SU-DHL-6 (cell line): ENCODE results near the gene TPH2.

Experiments
- H2AFZ ChIP-seq: fragments of 200-600 bp; sonication (generic); 2 replicates; pipeline ENCODE4 v1.6.1; 2014; ENCODE audit warnings: low read depth, mild to moderate bottlenecking, moderate library complexity, mixed read lengths, antibody characterized with exemption, low read length; ENCODE audit not compliant: severe bottlenecking
- H3F3A ChIP-seq: fragments of 200-600 bp; shearing (Covaris generic); 2 replicates; pipeline ENCODE4 v1.6.0; 2016; ENCODE audit warnings: antibody characterized with exemption, mild to moderate bottlenecking; ENCODE audit not compliant: insufficient read depth
- H3K27ac ChIP-seq: fragments of 200-600 bp; sonication (generic); 2 replicates; pipeline ENCODE4 v1.5.1; 2016; ENCODE audit warnings: low read depth, mild to moderate bottlenecking, low read length, moderate library complexity, mixed read lengths
- H3K27me3 ChIP-seq: fragments of 200-600 bp; sonication (generic), shearing (Covaris generic); 2 replicates; pipeline ENCODE4 v1.6.0; 2014; ENCODE audit warnings: mild to moderate bottlenecking, low read length
- H3K36me3 ChIP-seq: fragments of 200-600 bp; sonication (generic); 2 replicates; pipeline ENCODE4 v1.6.1; 2014; ENCODE audit warnings: mild to moderate bottlenecking, low read length, mixed read lengths
- H3K4me2 ChIP-seq: fragments of 300-600, 200-600 bp; shearing (Covaris generic), sonication (generic); 2 replicates; pipeline ENCODE4 v1.6.0; 2014; ENCODE audit warnings: low read length, low read depth, mild to moderate bottlenecking; ENCODE audit not compliant: poor library complexity, severe bottlenecking
- H3K4me3 ChIP-seq: fragments of 200-600 bp; sonication (generic); 2 replicates; pipeline ENCODE4 v1.5.1; 2014; ENCODE audit warnings: antibody characterized with exemption, low read length, mild to moderate bottlenecking, mixed read lengths; ENCODE audit not compliant: insufficient read depth, poor library complexity, severe bottlenecking
- H3K79me2 ChIP-seq: fragments of 200-600 bp; sonication (generic); 2 replicates; pipeline ENCODE4 v1.6.1; 2014; ENCODE audit warnings: mild to moderate bottlenecking, low read length, moderate library complexity; ENCODE audit not compliant: insufficient read depth
- H3K9ac ChIP-seq: fragments of 200-600 bp; sonication (generic); 2 replicates; pipeline ENCODE4 v1.7.0; 2014; ENCODE audit warnings: mild to moderate bottlenecking, low read length
- H3K9me2 ChIP-seq: fragments of 200-600 bp; sonication (generic); replicated peaks from 2 replicates; pipeline ENCODE4 v1.6.1; 2014; ENCODE audit warnings: low read length; ENCODE audit not compliant: insufficient read depth
- H3K9me3 ChIP-seq: fragments of 200-600 bp; sonication (generic); 2 replicates; pipeline ENCODE4 v1.6.1; 2014; ENCODE audit warnings: low read length, mixed read lengths; ENCODE audit not compliant: insufficient read depth
- H4K20me1 ChIP-seq: fragments of 200-600 bp; sonication (generic); 2 replicates; pipeline ENCODE4 v1.6.1; 2014; ENCODE audit warnings: low read depth, mild to moderate bottlenecking, antibody characterized with exemption, low read length, moderate library complexity, mixed read lengths
- EZH2phosphoT487 ChIP-seq: fragments of 200-600 bp; sonication (generic), shearing (Covaris generic); conservative IDR thresholded peaks from 2 replicates; pipeline ENCODE4 v1.6.1; 2018; ENCODE audit warnings: mild to moderate bottlenecking, antibody characterized with exemption, low read length, moderate library complexity, mixed read lengths
- TF ChIP-seq, protein P1 (sequence below): fragments of 200-600 bp; sonication (generic); IDR thresholded peaks from one replicate; pipeline ENCODE4 v1.5.1; 2017; ENCODE audit warnings: antibody characterized with exemption, mild to moderate bottlenecking, low read length, moderate library complexity; ENCODE audit not compliant: insufficient read depth, poor library complexity, severe bottlenecking

Gene TPH2

DNA sequence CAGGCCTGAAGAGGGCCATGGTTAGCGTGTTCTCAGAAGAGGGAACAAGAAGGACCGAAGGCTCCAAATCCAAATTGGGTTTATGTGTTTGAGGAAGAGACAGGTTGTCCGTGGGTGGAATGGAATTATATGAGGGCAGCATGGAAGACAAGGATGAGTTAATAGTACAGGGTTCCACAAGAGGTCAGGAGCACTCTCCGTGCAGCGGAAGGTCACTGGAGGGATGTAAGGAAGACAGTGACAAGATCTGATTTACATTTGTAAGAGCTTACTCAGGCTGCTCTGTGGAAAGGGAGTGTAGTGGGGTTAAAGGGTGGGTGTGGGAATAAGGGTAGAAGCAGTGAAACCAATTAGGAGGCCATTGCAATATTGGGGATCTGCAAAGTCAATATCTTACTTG, 97.0 kb downstream of the TPH2 start:
- Histone ChIP-seq H3K27me3 (no peaks in the 10 kb centered on the region), H3K27ac (no peak overlapping the region), H3F3A (no peaks in the 10 kb centered on the region), H2AFZ (no peak overlapping the region), H3K9ac (no peak overlapping the region), H3K9me2 (no peaks in the 10 kb centered on the region), H3K4me3 (no peak overlapping the region), H3K4me2 (no peak overlapping the region), H3K36me3 (no peaks in the 10 kb centered on the region), H3K79me2 (no peaks in the 10 kb centered on the region), H4K20me1 (no peaks in the 10 kb centered on the region), H3K9me3 (no peaks in the 10 kb centered on the region)
- TF ChIP-seq, protein P1, sequence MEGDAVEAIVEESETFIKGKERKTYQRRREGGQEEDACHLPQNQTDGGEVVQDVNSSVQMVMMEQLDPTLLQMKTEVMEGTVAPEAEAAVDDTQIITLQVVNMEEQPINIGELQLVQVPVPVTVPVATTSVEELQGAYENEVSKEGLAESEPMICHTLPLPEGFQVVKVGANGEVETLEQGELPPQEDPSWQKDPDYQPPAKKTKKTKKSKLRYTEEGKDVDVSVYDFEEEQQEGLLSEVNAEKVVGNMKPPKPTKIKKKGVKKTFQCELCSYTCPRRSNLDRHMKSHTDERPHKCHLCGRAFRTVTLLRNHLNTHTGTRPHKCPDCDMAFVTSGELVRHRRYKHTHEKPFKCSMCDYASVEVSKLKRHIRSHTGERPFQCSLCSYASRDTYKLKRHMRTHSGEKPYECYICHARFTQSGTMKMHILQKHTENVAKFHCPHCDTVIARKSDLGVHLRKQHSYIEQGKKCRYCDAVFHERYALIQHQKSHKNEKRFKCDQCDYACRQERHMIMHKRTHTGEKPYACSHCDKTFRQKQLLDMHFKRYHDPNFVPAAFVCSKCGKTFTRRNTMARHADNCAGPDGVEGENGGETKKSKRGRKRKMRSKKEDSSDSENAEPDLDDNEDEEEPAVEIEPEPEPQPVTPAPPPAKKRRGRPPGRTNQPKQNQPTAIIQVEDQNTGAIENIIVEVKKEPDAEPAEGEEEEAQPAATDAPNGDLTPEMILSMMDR, result no peak
- no peak for TF ChIP-seq EZH2phosphoT487

DNA sequence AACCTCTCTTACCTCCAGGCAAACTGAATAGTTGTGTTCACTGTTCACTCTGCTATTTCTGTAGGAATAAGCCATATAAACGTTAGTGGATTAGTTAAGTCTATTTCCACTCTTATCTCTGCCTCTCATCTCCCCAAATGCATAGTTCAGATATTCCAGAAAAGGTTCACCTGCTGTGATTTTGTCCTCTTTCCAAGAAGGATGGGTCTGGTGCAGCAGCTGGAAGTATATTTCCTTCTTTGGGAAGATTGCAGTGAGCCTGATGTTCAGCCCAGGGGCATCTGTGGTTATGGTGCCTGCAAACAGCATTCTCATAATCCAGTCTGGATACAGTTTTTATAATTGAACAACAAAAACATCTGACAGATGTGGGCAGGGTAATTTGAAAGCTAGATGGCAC, 97.7 kb downstream of the TPH2 start:
- Histone ChIP-seq H3K9ac (no peak overlapping the region), H3K27me3 (no peaks in the 10 kb centered on the region), H3K9me3 (no peaks in the 10 kb centered on the region), H3F3A (no peaks in the 10 kb centered on the region), H3K4me2 (no peak overlapping the region), H3K79me2 (no peaks in the 10 kb centered on the region), H3K4me3 (no peak overlapping the region), H2AFZ (no peak overlapping the region), H4K20me1 (no peaks in the 10 kb centered on the region), H3K27ac (no peak overlapping the region), H3K9me2 (no peaks in the 10 kb centered on the region), H3K36me3 (no peaks in the 10 kb centered on the region)
- no peak for TF ChIP-seq EZH2phosphoT487
- TF ChIP-seq, protein P1, result no peak

DNA sequence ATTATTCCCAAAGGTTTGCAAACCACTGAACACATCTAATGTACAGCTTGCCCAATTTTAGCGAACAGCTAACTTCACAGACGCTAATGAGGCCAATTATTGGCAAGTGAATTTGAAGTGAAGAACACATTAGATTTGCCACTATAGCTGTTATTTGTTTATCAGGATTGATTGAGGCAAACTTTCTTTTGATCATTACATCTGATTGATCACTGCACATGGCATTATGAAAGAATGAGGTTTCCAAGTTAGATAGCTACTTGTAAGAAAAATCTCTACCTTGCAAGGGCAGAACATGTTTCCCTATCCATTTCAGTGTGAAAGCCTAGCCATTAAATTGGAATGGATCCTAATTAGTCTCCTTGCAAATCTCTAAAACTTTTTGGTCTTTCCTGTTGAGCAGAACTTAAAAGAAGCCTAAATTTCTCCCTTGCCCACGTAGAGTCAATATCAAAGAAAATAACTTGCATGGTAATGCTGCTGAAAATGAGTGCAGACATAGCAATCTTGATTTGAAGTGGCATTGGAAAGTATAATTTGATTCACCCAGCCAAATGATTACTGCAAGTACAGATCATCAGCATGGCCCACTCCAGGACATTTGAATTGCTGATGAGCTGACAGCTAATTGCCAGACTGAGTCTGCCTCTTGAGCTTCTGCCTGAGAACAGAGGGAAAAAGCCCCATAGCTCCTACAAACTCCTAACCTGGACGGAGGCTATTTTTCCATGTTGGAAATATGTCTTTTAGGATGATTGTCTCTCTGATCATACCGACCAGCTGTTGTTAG, 98.6 kb downstream of the TPH2 start:
- Histone ChIP-seq H3K27ac (no peak overlapping the region), H3K9ac (no peak overlapping the region), H2AFZ (no peak overlapping the region), H3K9me3 (no peaks in the 10 kb centered on the region), H3K9me2 (no peaks in the 10 kb centered on the region), H3K4me3 (no peak overlapping the region), H3F3A (no peaks in the 10 kb centered on the region), H3K27me3 (no peaks in the 10 kb centered on the region), H3K4me2 (no peak overlapping the region), H3K79me2 (no peaks in the 10 kb centered on the region), H3K36me3 (no peaks in the 10 kb centered on the region), H4K20me1 (no peaks in the 10 kb centered on the region)
- no peak for TF ChIP-seq EZH2phosphoT487
- TF ChIP-seq, protein P1, result no peak
